Measurements from ENCODE around the gene EPN2.

The EPN2 gene

GRCh38 chr17:19328441-19329061, 91.4 kb downstream of the EPN2 start:
- TF ChIP-seq GATA3 (IDR thresholded peaks at IDR 0.05; ENCODE audit: low read depth, low read length) = no peak

- no peak for TF ChIP-seq GATA2 (IDR thresholded peaks at IDR 0.05; ENCODE audit: low read depth, low read length)
- TF ChIP-seq GATA3 (IDR thresholded peaks at IDR 0.05; ENCODE audit: low read depth, low read length) = no peak
Observed at GRCh38 chr17:19329136-19329535, 92.0 kb downstream of the EPN2 start.

- TF ChIP-seq GATA2 (IDR thresholded peaks at IDR 0.05; ENCODE audit: low read depth, low read length) = no peak
- no peak for TF ChIP-seq GATA3 (IDR thresholded peaks at IDR 0.05; ENCODE audit: low read depth, low read length)
Observed at GRCh38 chr17:19329839-19330238, 92.7 kb downstream of the EPN2 start.

- TF ChIP-seq GATA3 (IDR thresholded peaks at IDR 0.05; ENCODE audit: low read depth, low read length) (no peak), GATA2 (IDR thresholded peaks at IDR 0.05; ENCODE audit: low read depth, low read length) (no peak)
Observed at GRCh38 chr17:19330271-19330670, 93.1 kb downstream of the EPN2 start.

- TF ChIP-seq GATA3 (IDR thresholded peaks at IDR 0.05; ENCODE audit: low read depth, low read length) = no peak
Observed at GRCh38 chr17:19331134-19331533, 94.0 kb downstream of the EPN2 start.

- no peak for TF ChIP-seq GATA2 (IDR thresholded peaks at IDR 0.05; ENCODE audit: low read depth, low read length)
- TF ChIP-seq GATA3 (IDR thresholded peaks at IDR 0.05; ENCODE audit: low read depth, low read length) = no peak
Observed at GRCh38 chr17:19331543-19332245, 94.5 kb downstream of the EPN2 start.

GRCh38 chr17:19332371-19333131, 95.4 kb downstream of the EPN2 start:
- TF ChIP-seq GATA3 (IDR thresholded peaks at IDR 0.05; ENCODE audit: low read depth, low read length) (no peak), GATA2 (IDR thresholded peaks at IDR 0.05; ENCODE audit: low read depth, low read length) (no peak)

GRCh38 chr17:19333132-19333440, 95.9 kb downstream of the EPN2 start:
- TF ChIP-seq GATA2 (IDR thresholded peaks at IDR 0.05; ENCODE audit: low read depth, low read length) (no peak), GATA3 (IDR thresholded peaks at IDR 0.05; ENCODE audit: low read depth, low read length) (no peak)

GRCh38 chr17:19333736-19334290, 96.6 kb downstream of the EPN2 start:
- TF ChIP-seq GATA2 (IDR thresholded peaks at IDR 0.05; ENCODE audit: low read depth, low read length) = no peak
- no peak for TF ChIP-seq GATA3 (IDR thresholded peaks at IDR 0.05; ENCODE audit: low read depth, low read length)

- TF ChIP-seq GATA2 (IDR thresholded peaks at IDR 0.05; ENCODE audit: low read depth, low read length) (no peak), GATA3 (IDR thresholded peaks at IDR 0.05; ENCODE audit: low read depth, low read length) (no peak)
Observed at GRCh38 chr17:19334331-19334730, 97.2 kb downstream of the EPN2 start.

- no peak for TF ChIP-seq GATA3 (IDR thresholded peaks at IDR 0.05; ENCODE audit: low read depth, low read length)
- no peak for TF ChIP-seq GATA2 (IDR thresholded peaks at IDR 0.05; ENCODE audit: low read depth, low read length)
Observed at GRCh38 chr17:19335951-19336631, 98.9 kb downstream of the EPN2 start.

GRCh38 chr17:19336938-19337711, 100.0 kb downstream of the EPN2 start:
- TF ChIP-seq GATA3 (IDR thresholded peaks at IDR 0.05; ENCODE audit: low read depth, low read length) = no peak
- TF ChIP-seq GATA2 (IDR thresholded peaks at IDR 0.05; ENCODE audit: low read depth, low read length) = no peak

- TF ChIP-seq GATA3 (IDR thresholded peaks at IDR 0.05; ENCODE audit: low read depth, low read length) = no peak
Observed at GRCh38 chr17:19337712-19338023, 100.5 kb downstream of the EPN2 start.
